Left ventricle myocardium inferior (tissue), 1 donor: ENCODE data around the gene PBXIP1. TPM values are rescaled to one million over a fixed set of nuclear protein-coding genes. Genes with fewer than 3 reads are reported as not detected.
"Not testable (repeated sequence)": the region's sequence is repeated elsewhere in the genome, so short reads cannot be mapped to it uniquely, and the experiment has no call there.

Source experiments
- DNase-seq: peaks from one replicate; pipeline ENCODE4 v3.0.0-alpha.2; 2020
- H3K27ac ChIP-seq: fragments of 200-600 bp; replicated peaks from 2 replicates; pipeline ENCODE4 v1.8.0; 2021
- H3K27me3 ChIP-seq: fragments of 200-600 bp; 2 replicates; pipeline ENCODE4 v1.8.0; 2021; ENCODE audit warnings: low read depth
- H3K36me3 ChIP-seq: fragments of 200-600 bp; 2 replicates; pipeline ENCODE4 v1.8.0; 2021
- H3K4me1 ChIP-seq: fragments of 200-600 bp; 2 replicates; pipeline ENCODE4 v1.8.0; 2021
- H3K4me3 ChIP-seq: fragments of 200-600 bp; 2 replicates; pipeline ENCODE4 v1.8.0; 2021; ENCODE audit warnings: mild to moderate bottlenecking, moderate library complexity
- H3K9me3 ChIP-seq: fragments of 200-600 bp; replicated peaks from 2 replicates; pipeline ENCODE4 v1.8.0; 2021
- CTCF ChIP-seq: fragments of 200-600 bp; IDR thresholded peaks from 2 replicates; pipeline ENCODE4 v1.8.0; 2021; ENCODE audit warnings: antibody characterized with exemption, mild to moderate bottlenecking, borderline replicate concordance
- intact Hi-C: fragments of 100-400 bp; cut with micrococcal nuclease; formaldehyde crosslinking; loops from one replicate; pipeline ENCODE4 v1.11.0; 2022
- total RNA-seq: library from RNA; stranded (reverse); fragmentation: NEBNext Ultra II Directional; extraction: Animal tissue kit (Norgen Biotek cat#: 25700); gene quantifications from one replicate; pipeline ENCODE4 v1.2.1, GENCODE V29; 2021
- donor health status: DM: no; HTN: yes; CAD: no; lungs with severe emphysema.

PBXIP1 gene
- total RNA-seq, 1 donor from 2014 or later = 52.3 TPM

GRCh38 chr1:154995301-154995983 lies 39.5 kb upstream of the PBXIP1 start:
- peak; percentile 51 for TF ChIP-seq CTCF
- Histone ChIP-seq H3K4me1 (peaks cover 23% of the 10 kb centered on the region), H3K36me3 (peaks cover 16% of the 10 kb centered on the region)
- H3K27me3 ChIP-seq, intact Hi-C loops, H3K4me3 ChIP-seq, DNase-seq, H3K27ac ChIP-seq, H3K9me3 ChIP-seq: not testable (repeated sequence)

GRCh38 chr1:154994591-154994990 lies 38.7 kb upstream of the PBXIP1 start:
- Histone ChIP-seq H3K27ac (no peak overlapping the region), H3K36me3 (peaks cover 24% of the 10 kb centered on the region), H3K4me1 (peaks cover 17% of the 10 kb centered on the region), H3K9me3 (no peaks in the 10 kb centered on the region), H3K4me3 (no peak overlapping the region), H3K27me3 (no peaks in the 10 kb centered on the region)
- no peak for DNase-seq
- no peak for TF ChIP-seq CTCF
- intact Hi-C loops = no loop called here

GRCh38 chr1:154994269-154994587 lies 38.3 kb upstream of the PBXIP1 start:
- no peak for TF ChIP-seq CTCF
- no peak for DNase-seq

GRCh38 chr1:154993572-154994268 lies 37.8 kb upstream of the PBXIP1 start, which contains the start of gene LENEP:
Gene LENEP, plus strand, starts transcription at chr1:154993586. Its CDS starts 22 bp downstream, at chr1:154993608.
- peaks cover 16% of the 10 kb centered on the region for H3K4me1 ChIP-seq
- no peak for TF ChIP-seq CTCF
- intact Hi-C loops = no loop called here
- H3K27ac ChIP-seq = no peak within 1 kb of the TSS
- no peaks in the 10 kb centered on the region for H3K27me3 ChIP-seq
- no peaks in the 10 kb centered on the region for H3K9me3 ChIP-seq
- DNase-seq = no peak
- H3K4me3 ChIP-seq = no peak within 1 kb of the TSS
- peaks cover 32% of the 10 kb centered on the region for H3K36me3 ChIP-seq

More at GRCh38 chr1:154994269-154994587, 38.3 kb upstream of the PBXIP1 start:
- peaks cover 17% of the 10 kb centered on the region for H3K4me1 ChIP-seq
- no peak overlapping the region for H3K4me3 ChIP-seq
- no peak overlapping the region for H3K27ac ChIP-seq
- H3K36me3 ChIP-seq = peaks cover 27% of the 10 kb centered on the region
- H3K9me3 ChIP-seq = no peaks in the 10 kb centered on the region
- intact Hi-C loops = no loop called here
- no peaks in the 10 kb centered on the region for H3K27me3 ChIP-seq

- Histone ChIP-seq H3K27me3 (no peaks in the 10 kb centered on the region), H3K36me3 (peaks cover 39% of the 10 kb centered on the region), H3K9me3 (no peaks in the 10 kb centered on the region), H3K4me3 (no peak overlapping the region), H3K27ac (no peak overlapping the region), H3K4me1 (peaks cover 16% of the 10 kb centered on the region)
- TF ChIP-seq CTCF = no peak
- intact Hi-C loops = no loop called here
- DNase-seq = no peak
Observed at GRCh38 chr1:154992721-154993571, 37.0 kb upstream of the PBXIP1 start.
